Small intestine (tissue), 7 donors: ENCODE data around the gene TMEM170B. TPM values are rescaled to one million over a fixed set of nuclear protein-coding genes. Genes with fewer than 3 reads are reported as not detected.

Experiments
- DNase-seq, 2 donors: peaks; one replicate each; pipeline versions ENCODE4 v3.0.0 to v3.0.0-alpha.2; 2013
- FAIRE-seq: peaks from 2 replicates; lab custom pipeline; 2012; peaks lifted over from hg19 to GRCh38; lab: Jason Lieb, UNC
- H3K27ac ChIP-seq, 3 donors: one replicate each; pipeline ENCODE4 v1.5.1; 2013; ENCODE audit warnings: low read length in 2 of 3, mild to moderate bottlenecking in 2 of 3, control low read depth in 1 of 3, inconsistent platforms in 1 of 3, low read depth in 1 of 3, moderate library complexity in 1 of 3
- H3K27me3 ChIP-seq, 3 donors: one replicate each; pipeline ENCODE4 v1.6.1; 2013; ENCODE audit warnings: low read length in 3 of 3, inconsistent platforms in 1 of 3; ENCODE audit not compliant: control insufficient read depth in 3 of 3, insufficient read depth in 3 of 3
- H3K36me3 ChIP-seq, 3 donors: one replicate each; pipeline ENCODE4 v1.6.1; 2013; ENCODE audit warnings: low read length in 3 of 3, inconsistent platforms in 1 of 3, low read depth in 1 of 3, mild to moderate bottlenecking in 1 of 3, moderate library complexity in 1 of 3; ENCODE audit not compliant: control insufficient read depth in 3 of 3, insufficient read depth in 2 of 3
- H3K4me1 ChIP-seq, 3 donors: one replicate each; pipeline ENCODE4 v1.6.1; 2013; ENCODE audit warnings: low read length in 2 of 3, inconsistent platforms in 1 of 3, low read depth in 1 of 3, mild to moderate bottlenecking in 1 of 3, moderate library complexity in 1 of 3; ENCODE audit not compliant: control insufficient read depth in 3 of 3, insufficient read depth in 2 of 3
- H3K4me3 ChIP-seq, 3 donors: one replicate each; pipeline ENCODE4 v1.5.1; 2013; ENCODE audit warnings: low read length in 3 of 3, control low read depth in 1 of 3, inconsistent platforms in 1 of 3, low read depth in 1 of 3, mild to moderate bottlenecking in 1 of 3, moderate library complexity in 1 of 3
- H3K9me3 ChIP-seq, 2 donors: one replicate each; pipeline ENCODE4 v1.6.1; 2013; ENCODE audit warnings: low read depth in 1 of 2, low read length in 1 of 2; ENCODE audit not compliant: control insufficient read depth in 2 of 2, insufficient read depth in 1 of 2
- WGBS, 3 donors: extraction: QIAGEN DNeasy Blood & Tissue Kit; methylation state at CpG; one replicate each; pipeline ENCODE4 v1.1.7; 2013; 5-methylcytosine and 5-hydroxymethylcytosine counted together
- polyA plus RNA-seq, 4 donors: library from polyadenylated mRNA; stranded (reverse) in 3 of 4; unstranded in 1 of 4; fragments of 200-250 nt in 3 of 4; fragments of 120-200 nt in 1 of 4; gene quantifications; one replicate each; pipeline versions ENCODE4 v1.2.1 to v1.2.3, GENCODE V29; 2013
- donor health status: healthy with polysubstance abuse.
- donor health status: control.
- donor health status: control.
- donor health status: Bipolar disorder and iron deficiency.
- donor health status: healthy.

The TMEM170B gene
- polyA plus RNA-seq, 4 donors, result under 0.01 to 3.6 (median 0.78) TPM

DNA sequence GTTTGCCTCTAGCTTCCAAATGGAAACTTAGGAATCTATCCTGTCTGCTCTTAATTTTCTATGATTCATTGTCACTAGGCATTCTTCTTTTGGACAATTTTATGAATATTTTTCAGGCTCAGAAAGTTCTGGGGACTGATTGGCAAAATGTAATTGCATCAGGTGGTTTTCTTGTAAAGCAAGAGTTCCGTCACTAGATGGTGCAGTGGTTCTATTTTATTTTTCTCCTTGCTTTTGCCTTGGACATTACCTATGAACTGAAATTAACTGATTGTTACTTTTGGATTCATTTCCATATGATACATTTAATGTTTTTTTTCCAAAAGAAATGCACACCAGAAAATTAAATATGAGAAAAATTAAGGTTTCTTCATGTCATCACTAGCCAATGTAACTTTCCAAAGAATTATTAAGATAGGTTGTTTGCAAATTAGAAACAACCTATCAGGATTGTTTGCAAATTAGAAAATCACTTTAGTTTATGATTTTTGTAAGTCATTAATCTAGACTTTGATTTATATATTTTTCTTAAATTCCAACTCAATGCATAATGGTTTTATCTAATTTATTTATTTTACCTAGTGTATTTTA, 48.0 kb downstream of the TMEM170B start:
- no peak overlapping the region for H3K27ac ChIP-seq
- DNase-seq, result peak; percentile 40 to 68
- FAIRE-seq, result no peak
- no peak overlapping the region for H3K4me3 ChIP-seq
- H3K36me3 ChIP-seq, result no peaks in the 10 kb centered on the region
- H3K4me1 ChIP-seq, result no peaks in the 10 kb centered on the region
- H3K9me3 ChIP-seq, result no peaks in the 10 kb centered on the region
- 6 to 24% (median 12%) methylated on average over 1 of the region's 1 CpG for WGBS, 3 donors
- H3K27me3 ChIP-seq, result no peaks in the 10 kb centered on the region

- no peaks in the 10 kb centered on the region for H3K36me3 ChIP-seq
- no peak overlapping the region for H3K27ac ChIP-seq
- H3K9me3 ChIP-seq, result no peaks in the 10 kb centered on the region
- H3K4me3 ChIP-seq, result no peak overlapping the region
- no peaks in the 10 kb centered on the region for H3K27me3 ChIP-seq
- no peaks in the 10 kb centered on the region for H3K4me1 ChIP-seq
- FAIRE-seq, result no peak
- 64 to 71% (median 64%) methylated on average over 4 of the region's 4 CpGs for WGBS, 3 donors
- peak in 1 of 2 donors; percentile 43 for DNase-seq
Observed at GRCh38 chr6:11586117-11586516, 48.6 kb downstream of the TMEM170B start.

- no peak overlapping the region for H3K27ac ChIP-seq
- 65 to 85% (median 82%) methylated on average over 7 of the region's 7 CpGs for WGBS, 3 donors
- H3K4me1 ChIP-seq, result no peaks in the 10 kb centered on the region
- FAIRE-seq (no peak), DNase-seq (no peak)
- H3K36me3 ChIP-seq, result no peaks in the 10 kb centered on the region
- no peak overlapping the region for H3K4me3 ChIP-seq
- H3K9me3 ChIP-seq, result no peaks in the 10 kb centered on the region
- H3K27me3 ChIP-seq, result no peaks in the 10 kb centered on the region
Observed at GRCh38 chr6:11586536-11586935, 49.0 kb downstream of the TMEM170B start.

GRCh38 chr6:11589261-11589660, 51.7 kb downstream of the TMEM170B start:
- Histone ChIP-seq H3K4me3 (no peak overlapping the region), H3K36me3 (no peaks in the 10 kb centered on the region), H3K27me3 (no peaks in the 10 kb centered on the region), H3K27ac (no peak overlapping the region), H3K9me3 (no peaks in the 10 kb centered on the region), H3K4me1 (no peaks in the 10 kb centered on the region)
- DNase-seq (no peak), FAIRE-seq (no peak)
- WGBS, 3 donors, result 47 to 70% (median 65%) methylated on average over 3 of the region's 3 CpGs

- FAIRE-seq (no peak), DNase-seq (no peak)
- 54 to 67% (median 66%) methylated on average over 8 of the region's 8 CpGs for WGBS, 3 donors
- H3K4me1 ChIP-seq, result no peaks in the 10 kb centered on the region
- H3K9me3 ChIP-seq, result no peaks in the 10 kb centered on the region
- no peak overlapping the region for H3K4me3 ChIP-seq
- H3K27me3 ChIP-seq, result no peaks in the 10 kb centered on the region
- no peaks in the 10 kb centered on the region for H3K36me3 ChIP-seq
- H3K27ac ChIP-seq, result no peak overlapping the region
Observed at GRCh38 chr6:11592294-11592906, 54.9 kb downstream of the TMEM170B start.

DNA sequence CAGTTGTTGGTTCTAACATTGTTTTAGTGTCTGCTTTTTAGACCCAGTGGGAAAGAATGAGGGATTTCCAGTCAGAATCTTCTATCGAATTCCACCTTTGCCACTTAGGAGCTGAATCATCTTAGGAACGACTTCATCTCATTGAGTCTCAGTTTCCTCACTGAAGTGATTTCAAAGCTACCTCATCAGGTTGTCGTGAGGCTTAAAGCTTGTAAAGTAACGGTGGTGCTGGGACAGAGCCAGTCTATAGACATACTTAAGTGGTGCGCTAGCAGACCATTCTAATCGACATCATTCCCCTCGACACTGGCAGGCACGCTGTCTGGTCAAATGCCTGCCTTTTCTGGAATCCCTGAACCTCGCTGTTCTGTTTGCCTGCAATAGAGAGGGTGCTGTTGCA, 55.5 kb downstream of the TMEM170B start:
- H3K27ac ChIP-seq, result no peak overlapping the region
- H3K9me3 ChIP-seq, result no peaks in the 10 kb centered on the region
- no peaks in the 10 kb centered on the region for H3K36me3 ChIP-seq
- no peak overlapping the region for H3K4me3 ChIP-seq
- DNase-seq (no peak), FAIRE-seq (no peak)
- H3K27me3 ChIP-seq, result no peaks in the 10 kb centered on the region
- no peaks in the 10 kb centered on the region for H3K4me1 ChIP-seq
- 78 to 88% (median 86%) methylated on average over 9 of the region's 9 CpGs for WGBS, 3 donors

DNA sequence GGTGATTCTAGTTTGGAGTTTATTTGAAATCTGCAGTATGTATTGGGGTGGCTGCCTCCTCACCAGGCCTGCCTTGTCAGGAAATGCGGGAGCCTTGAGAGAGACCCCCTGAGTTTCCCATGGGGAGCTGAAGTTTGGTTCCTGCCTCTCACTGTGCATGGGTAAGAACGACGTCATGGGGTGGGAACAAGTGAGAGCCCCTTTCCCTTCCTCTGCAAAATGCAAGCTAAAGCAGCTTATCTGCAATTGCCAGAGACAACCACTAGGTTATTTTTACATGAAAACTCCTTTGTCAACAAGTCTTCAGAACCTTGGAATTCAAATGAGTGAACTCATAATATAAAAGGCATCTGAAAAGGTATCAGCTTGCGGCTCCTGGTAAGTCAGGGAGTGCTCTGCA, 58.4 kb downstream of the TMEM170B start:
- H3K4me1 ChIP-seq, result peaks cover 0 to 4% (median 0%) of the 10 kb centered on the region in 3 donors
- 67 to 86% (median 80%) methylated on average over 4 of the region's 4 CpGs for WGBS, 3 donors
- H3K36me3 ChIP-seq, result no peaks in the 10 kb centered on the region
- no peak overlapping the region for H3K4me3 ChIP-seq
- H3K27me3 ChIP-seq, result no peaks in the 10 kb centered on the region
- H3K27ac ChIP-seq, result no peak overlapping the region
- no peaks in the 10 kb centered on the region for H3K9me3 ChIP-seq
- FAIRE-seq (no peak), DNase-seq (no peak)

- Histone ChIP-seq H3K9me3 (no peaks in the 10 kb centered on the region), H3K27me3 (no peaks in the 10 kb centered on the region), H3K36me3 (no peaks in the 10 kb centered on the region), H3K27ac (no peak overlapping the region), H3K4me1 (peaks cover 0 to 4% (median 0%) of the 10 kb centered on the region in 3 donors), H3K4me3 (no peak overlapping the region)
- WGBS, 3 donors, result 77 to 86% (median 80%) methylated on average over 8 of the region's 8 CpGs
- no peak for FAIRE-seq
- no peak for DNase-seq
Observed at GRCh38 chr6:11596640-11597237, 59.2 kb downstream of the TMEM170B start.
